Peyer's patch (tissue), 4 donors: ENCODE data around the gene CDH1. TPM values are rescaled to one million over a fixed set of nuclear protein-coding genes. Genes with fewer than 3 reads are reported as not detected.
A peak's percentile ranks its signal among the peaks of the same experiment; 100 is the strongest.

Experiments used
- DNase-seq, 3 donors: peaks; one replicate each; pipeline ENCODE4 v3.0.0-alpha.2; 2017 to 2019
- H3K27ac ChIP-seq, 4 donors: fragments of 200-600 bp; sonication (generic); one replicate each; pipeline ENCODE4 v1.5.1; 2016 to 2019
- H3K27me3 ChIP-seq, 2 donors: fragments of 200-600 bp; sonication (generic); one replicate each; pipeline ENCODE4 v1.5.1; 2019
- H3K36me3 ChIP-seq, 3 donors: fragments of 200-600 bp; sonication (generic); one replicate each; pipeline ENCODE4 v1.5.1; 2016 to 2019
- H3K4me1 ChIP-seq, 4 donors: fragments of 200-600 bp; sonication (generic); one replicate each; pipeline ENCODE4 v1.5.1; 2016 to 2019
- H3K4me3 ChIP-seq, 4 donors: fragments of 200-600 bp; sonication (generic); 1 replicate in 3 of 4; 2 replicates in 1 of 4; pipeline ENCODE4 v1.5.1; 2016 to 2019; ENCODE audit warnings: mild to moderate bottlenecking in 1 of 4
- H3K9me3 ChIP-seq, 4 donors: fragments of 200-600 bp; sonication (generic); one replicate each; pipeline ENCODE4 v1.5.1; 2016 to 2019; ENCODE audit warnings: mild to moderate bottlenecking in 1 of 4
- POLR2A ChIP-seq, 2 donors: fragments of 450-650 bp; IDR thresholded peaks; one replicate each; pipeline ENCODE4 v1.5.1; 2017; ENCODE audit warnings: antibody characterized with exemption in 2 of 2, mild to moderate bottlenecking in 2 of 2, moderate library complexity in 2 of 2
- total RNA-seq, 4 donors: library from RNA; depleted of rRNA; stranded (reverse); fragments of >200 nt; gene quantifications; one replicate each; pipeline ENCODE4 v1.1.0, GENCODE V29; 2016
- TF ChIP-seq, protein P1 (sequence below), 6 experiments: fragments of 450-650 bp in 4 of 6; fragments of 200-600 bp in 2 of 6; sonication (generic) in 1 of 6; IDR thresholded peaks; one replicate each; pipeline ENCODE4 v1.5.1; 2017 to 2019; ENCODE audit warnings: antibody characterized with exemption in 6 of 6, mild to moderate bottlenecking in 3 of 6, moderate library complexity in 1 of 6

The CDH1 gene
- total RNA-seq, 4 donors from 2014 or later: 56.9 to 612 (median 429) TPM

GRCh38 chr16:68732042-68732680, 4.9 kb upstream of the CDH1 start:
- no peak for TF ChIP-seq POLR2A (IDR thresholded peaks at IDR 0.05)
- TF ChIP-seq, protein P1, sequence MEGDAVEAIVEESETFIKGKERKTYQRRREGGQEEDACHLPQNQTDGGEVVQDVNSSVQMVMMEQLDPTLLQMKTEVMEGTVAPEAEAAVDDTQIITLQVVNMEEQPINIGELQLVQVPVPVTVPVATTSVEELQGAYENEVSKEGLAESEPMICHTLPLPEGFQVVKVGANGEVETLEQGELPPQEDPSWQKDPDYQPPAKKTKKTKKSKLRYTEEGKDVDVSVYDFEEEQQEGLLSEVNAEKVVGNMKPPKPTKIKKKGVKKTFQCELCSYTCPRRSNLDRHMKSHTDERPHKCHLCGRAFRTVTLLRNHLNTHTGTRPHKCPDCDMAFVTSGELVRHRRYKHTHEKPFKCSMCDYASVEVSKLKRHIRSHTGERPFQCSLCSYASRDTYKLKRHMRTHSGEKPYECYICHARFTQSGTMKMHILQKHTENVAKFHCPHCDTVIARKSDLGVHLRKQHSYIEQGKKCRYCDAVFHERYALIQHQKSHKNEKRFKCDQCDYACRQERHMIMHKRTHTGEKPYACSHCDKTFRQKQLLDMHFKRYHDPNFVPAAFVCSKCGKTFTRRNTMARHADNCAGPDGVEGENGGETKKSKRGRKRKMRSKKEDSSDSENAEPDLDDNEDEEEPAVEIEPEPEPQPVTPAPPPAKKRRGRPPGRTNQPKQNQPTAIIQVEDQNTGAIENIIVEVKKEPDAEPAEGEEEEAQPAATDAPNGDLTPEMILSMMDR (IDR thresholded peaks at IDR 0.05): no peak
- DNase-seq: peak in 2 of 3 donors; percentile 87 to 88
- no peak overlapping the region for H3K4me3 ChIP-seq
- H3K27ac ChIP-seq: peak overlapping the region in 3 of 4 donors; percentile 55 to 80 (median 68)
- H3K27me3 ChIP-seq: no peaks in the 10 kb centered on the region
- H3K36me3 ChIP-seq: no peaks in the 10 kb centered on the region
- H3K9me3 ChIP-seq: peaks cover 0 to 4% (median 0%) of the 10 kb centered on the region in 4 donors
- peaks cover 0 to 7% (median 2%) of the 10 kb centered on the region in 4 donors for H3K4me1 ChIP-seq

GRCh38 chr16:68732741-68733399, 4.2 kb upstream of the CDH1 start:
- Histone ChIP-seq H3K4me3 (no peak overlapping the region), H3K4me1 (peaks cover 0 to 12% (median 5%) of the 10 kb centered on the region in 4 donors), H3K27me3 (no peaks in the 10 kb centered on the region), H3K27ac (peak overlapping the region in 3 of 4 donors; percentile 55 to 80 (median 68)), H3K36me3 (no peaks in the 10 kb centered on the region), H3K9me3 (peaks cover 0 to 7% (median 0%) of the 10 kb centered on the region in 4 donors)
- TF ChIP-seq POLR2A (IDR thresholded peaks at IDR 0.05): no peak
- TF ChIP-seq, protein P1 (IDR thresholded peaks at IDR 0.05): no peak
- DNase-seq: no peak

DNA sequence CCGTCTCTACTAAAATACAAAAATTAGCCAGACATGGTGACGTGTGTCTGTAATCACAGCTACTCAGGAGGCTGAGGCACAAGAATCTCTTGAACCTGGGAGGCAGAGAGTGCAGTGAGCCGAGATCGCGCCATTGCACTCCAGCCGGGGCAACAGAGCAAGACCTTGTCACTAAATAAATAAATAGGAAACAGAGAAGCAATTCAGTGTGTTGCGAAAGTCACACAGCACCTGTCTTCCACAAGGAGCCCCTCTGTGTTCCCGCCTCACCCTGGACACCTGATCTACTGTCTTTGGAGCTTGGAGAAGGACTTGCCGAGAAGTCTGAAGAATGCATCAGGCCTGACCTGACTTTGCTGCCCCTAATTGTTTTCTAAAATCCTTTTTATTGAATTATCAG, 3.5 kb upstream of the CDH1 start:
- H3K36me3 ChIP-seq: no peaks in the 10 kb centered on the region
- peaks cover 0 to 15% (median 6%) of the 10 kb centered on the region in 4 donors for H3K4me1 ChIP-seq
- H3K4me3 ChIP-seq: no peak overlapping the region
- DNase-seq: no peak
- no peaks in the 10 kb centered on the region for H3K27me3 ChIP-seq
- peaks cover 0 to 7% (median 0%) of the 10 kb centered on the region in 4 donors for H3K9me3 ChIP-seq
- TF ChIP-seq, protein P1 (IDR thresholded peaks at IDR 0.05): no peak
- TF ChIP-seq POLR2A (IDR thresholded peaks at IDR 0.05): no peak
- no peak overlapping the region for H3K27ac ChIP-seq

DNA sequence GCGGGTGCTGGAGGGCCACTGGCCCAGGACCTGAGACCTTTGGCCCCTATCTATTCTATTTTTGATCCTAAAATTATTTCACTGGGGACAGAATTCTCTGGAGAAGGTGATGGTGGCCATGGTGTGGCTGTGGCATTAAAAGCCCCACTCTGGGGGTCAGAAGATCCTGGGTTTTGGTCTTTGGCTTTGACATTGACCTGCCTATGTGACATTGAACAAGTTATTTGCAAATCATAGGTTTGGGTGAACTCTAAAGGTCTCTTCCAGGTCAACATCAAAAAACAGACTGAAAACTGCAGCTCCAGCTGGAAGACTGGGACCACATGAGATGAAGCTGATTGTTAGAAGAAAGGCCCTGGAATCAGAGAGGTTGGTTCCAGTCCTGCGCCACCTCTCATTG, 2.3 kb upstream of the CDH1 start:
- Histone ChIP-seq H3K27ac (no peak overlapping the region), H3K27me3 (no peaks in the 10 kb centered on the region), H3K9me3 (peaks cover 0 to 7% (median 0%) of the 10 kb centered on the region in 4 donors), H3K4me3 (no peak overlapping the region), H3K4me1 (peaks cover 0 to 15% (median 6%) of the 10 kb centered on the region in 4 donors), H3K36me3 (no peaks in the 10 kb centered on the region)
- no peak for TF ChIP-seq POLR2A (IDR thresholded peaks at IDR 0.05)
- TF ChIP-seq, protein P1 (IDR thresholded peaks at IDR 0.05): no peak
- DNase-seq: no peak

DNA sequence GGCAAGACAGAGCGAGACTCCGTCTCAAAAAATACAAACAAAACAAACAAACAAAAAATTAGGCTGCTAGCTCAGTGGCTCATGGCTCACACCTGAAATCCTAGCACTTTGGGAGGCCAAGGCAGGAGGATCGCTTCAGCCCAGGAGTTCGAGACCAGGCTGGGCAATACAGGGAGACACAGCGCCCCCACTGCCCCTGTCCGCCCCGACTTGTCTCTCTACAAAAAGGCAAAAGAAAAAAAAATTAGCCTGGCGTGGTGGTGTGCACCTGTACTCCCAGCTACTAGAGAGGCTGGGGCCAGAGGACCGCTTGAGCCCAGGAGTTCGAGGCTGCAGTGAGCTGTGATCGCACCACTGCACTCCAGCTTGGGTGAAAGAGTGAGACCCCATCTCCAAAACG, 531 bp upstream of the CDH1 start:
- Histone ChIP-seq H3K27ac (peak overlapping the region in 1 of 4 donors; percentile 90), H3K27me3 (no peaks in the 10 kb centered on the region), H3K4me3 (peak overlapping the region in 3 of 4 donors; percentile 44 to 73 (median 71)), H3K9me3 (peaks cover 0 to 7% (median 0%) of the 10 kb centered on the region in 4 donors), H3K4me1 (peaks cover 0 to 23% (median 8%) of the 10 kb centered on the region in 4 donors), H3K36me3 (no peaks in the 10 kb centered on the region)
- TF ChIP-seq POLR2A (IDR thresholded peaks at IDR 0.05): no peak
- TF ChIP-seq, protein P1 (IDR thresholded peaks at IDR 0.05): no peak
- no peak for DNase-seq
